Measurements from ENCODE around the gene IP6K2. TPM values are rescaled to one million over a fixed set of nuclear protein-coding genes. Genes with fewer than 3 reads are reported as not detected.

Gene IP6K2
- total and polyA plus RNA-seq, 2 of the 13 experiments (the other 11 are each of a cell fraction or from before 2014, with no cell fraction given), result 85.5 to 112 TPM

DNA sequence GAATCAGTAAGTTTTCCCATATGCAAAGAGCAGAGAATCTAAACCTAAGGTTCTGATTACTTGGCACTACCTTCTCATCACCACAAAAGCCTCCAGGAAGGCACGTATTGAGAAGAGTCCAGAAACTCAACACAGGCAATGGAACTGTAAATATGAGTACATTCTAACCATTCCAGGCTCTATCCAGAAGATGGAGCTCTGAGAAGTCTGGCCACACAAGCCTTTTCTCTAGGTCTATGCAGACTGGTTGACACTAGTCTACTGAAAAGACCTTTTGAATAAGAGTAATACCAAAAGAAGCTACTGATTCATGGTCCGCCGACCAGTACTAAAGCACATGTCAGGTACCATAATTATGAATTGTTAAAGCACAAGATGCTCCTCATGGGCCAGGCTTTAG, 19.1 kb downstream of the IP6K2 start:
- peak; percentile 56 for ATAC-seq
- POLR2A ChIA-PET, result interaction anchor here (0.7 to 2.0 kb wide), 2 partner anchors 12 to 42 kb away, joined by 3 to 7 read pairs; partner anchors contain the start of gene NCKIPSD
- in situ Hi-C loops (cut with HindIII; ENCODE audit: extremely low pct_ligation_motif_present, low pct_unique_long_range_greater_than_20kb) (no loop called here), intact Hi-C loops (cut with micrococcal nuclease; ENCODE audit: unreplicated experiment) (no loop called here)
- no peak overlapping the region for H2AFZ ChIP-seq (ENCODE audit: low read length)
- BruUV-seq (replicated peaks), result no TSS peak
- H3K9ac ChIP-seq (ENCODE audit: insufficient read depth, low read depth, low read length), result no peak overlapping the region
- FAIRE-seq, result no peak
- peaks cover 66% of the 10 kb centered on the region for H4K20me1 ChIP-seq (ENCODE audit: insufficient read depth, low read length)
- no peak overlapping the region for H3K4me3 ChIP-seq (replicated peaks in 1 of 3; ENCODE audit: insufficient read depth in 1 of 3, low read depth in 2 of 3, low read length in 3 of 3)
- H3K79me2 ChIP-seq (ENCODE audit: insufficient read depth, low read length), result peaks cover 62% of the 10 kb centered on the region
- no peak overlapping the region for H3K4me2 ChIP-seq (ENCODE audit: low read depth, low read length)
- no peak for DNase-seq (ENCODE audit: low spot score)
- H3K27me3 ChIP-seq (ENCODE audit: control insufficient read depth in 1 of 2, insufficient read depth in 2 of 2, low read length in 2 of 2), result no peaks in the 10 kb centered on the region
- TF ChIP-seq FOXA1 (IDR thresholded peaks at IDR 0.05) (no peak), FOXA1 (CRISPR knock-in tag; IDR thresholded peaks at IDR 0.05) (0 out of 2 replicates have a peak, but pooled peaks have one; percentile 7), ZNF549 (CRISPR knock-in tag; IDR thresholded peaks at IDR 0.05) (no peak), RBM22 (optimal IDR thresholded peaks at IDR 0.05; ENCODE audit: low read length) (peak; percentile 60), STAG1 (CRISPR knock-in tag; IDR thresholded peaks at IDR 0.05) (0 out of 2 replicates have a peak, but pooled peaks have one; percentile 4)
- WGBS (ENCODE audit: low lambda C conversion rate), result 94% methylated on average over 3 of the region's 3 CpGs
- peaks cover 12% of the 10 kb centered on the region for H3K4me1 ChIP-seq (ENCODE audit: insufficient read depth, low read length)
- H3K9me3 ChIP-seq (ENCODE audit: low read length), result no peaks in the 10 kb centered on the region
- peaks cover 25 to 59% of the 10 kb centered on the region in 2 experiments for H3K36me3 ChIP-seq (replicated peaks in 1 of 2; ENCODE audit: control insufficient read depth in 1 of 2, insufficient read depth in 2 of 2, low read length in 2 of 2)
- CTCF ChIA-PET (ENCODE audit: low intra/inter-chr PET ratio, low total read pairs), result no interaction called here
- no peak overlapping the region for H3K27ac ChIP-seq (ENCODE audit: extremely low read length, insufficient read depth, low read length)

DNA sequence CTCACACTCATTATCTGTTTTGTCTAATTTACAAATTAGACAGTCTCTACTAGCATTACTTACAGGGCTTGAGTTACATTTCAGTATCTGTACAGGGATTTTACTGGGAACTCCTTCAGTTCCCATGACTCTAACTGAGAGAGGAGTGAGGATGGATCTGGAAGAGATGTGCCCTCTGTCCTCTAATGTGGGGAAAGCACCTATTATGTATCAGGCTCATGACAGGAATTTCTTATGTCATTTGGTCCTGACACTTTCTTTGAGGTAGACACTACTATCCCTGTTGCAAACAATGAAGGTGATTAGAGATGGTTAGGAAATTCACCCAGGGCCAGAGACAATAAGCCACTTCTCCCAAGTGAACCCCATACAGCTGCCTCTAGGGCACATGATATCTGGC, 20.4 kb downstream of the IP6K2 start:
- no peak for TF ChIP-seq ZNF713 (CRISPR knock-in tag; IDR thresholded peaks at IDR 0.05)
- no peak for TF ChIP-seq ZNF556 (CRISPR knock-in tag; IDR thresholded peaks at IDR 0.05; ENCODE audit: borderline replicate concordance)
- no peak for TF ChIP-seq HOXA9 (CRISPR knock-in tag; IDR thresholded peaks at IDR 0.05; ENCODE audit: borderline replicate concordance)
- no peak for TF ChIP-seq U2AF2 (IDR thresholded peaks at IDR 0.05; ENCODE audit: low read depth, low read length)
- no peak for TF ChIP-seq ZNF44 (CRISPR knock-in tag; IDR thresholded peaks at IDR 0.05)
- TF ChIP-seq, protein P1, sequence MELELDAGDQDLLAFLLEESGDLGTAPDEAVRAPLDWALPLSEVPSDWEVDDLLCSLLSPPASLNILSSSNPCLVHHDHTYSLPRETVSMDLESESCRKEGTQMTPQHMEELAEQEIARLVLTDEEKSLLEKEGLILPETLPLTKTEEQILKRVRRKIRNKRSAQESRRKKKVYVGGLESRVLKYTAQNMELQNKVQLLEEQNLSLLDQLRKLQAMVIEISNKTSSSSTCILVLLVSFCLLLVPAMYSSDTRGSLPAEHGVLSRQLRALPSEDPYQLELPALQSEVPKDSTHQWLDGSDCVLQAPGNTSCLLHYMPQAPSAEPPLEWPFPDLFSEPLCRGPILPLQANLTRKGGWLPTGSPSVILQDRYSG (CRISPR knock-in tag; IDR thresholded peaks at IDR 0.05), result no peak
- TF ChIP-seq KLF11 (CRISPR knock-in tag; IDR thresholded peaks at IDR 0.05), result no peak
- no peak for TF ChIP-seq ZEB1 (IDR thresholded peaks at IDR 0.05; ENCODE audit: insufficient replicate concordance, low read depth)
- TF ChIP-seq RBM39 (IDR thresholded peaks at IDR 0.05; ENCODE audit: low read depth, low read length, poor library complexity, severe bottlenecking), result no peak
- no peak for TF ChIP-seq ZFX (CRISPR knock-in tag; IDR thresholded peaks at IDR 0.05; ENCODE audit: low read depth)
- TF ChIP-seq ZFYVE20 (CRISPR knock-in tag; IDR thresholded peaks at IDR 0.05; ENCODE audit: borderline replicate concordance, low read depth), result no peak
- TF ChIP-seq ZNF24 (IDR thresholded peaks at IDR 0.05), result no peak
- TF ChIP-seq, protein P2, sequence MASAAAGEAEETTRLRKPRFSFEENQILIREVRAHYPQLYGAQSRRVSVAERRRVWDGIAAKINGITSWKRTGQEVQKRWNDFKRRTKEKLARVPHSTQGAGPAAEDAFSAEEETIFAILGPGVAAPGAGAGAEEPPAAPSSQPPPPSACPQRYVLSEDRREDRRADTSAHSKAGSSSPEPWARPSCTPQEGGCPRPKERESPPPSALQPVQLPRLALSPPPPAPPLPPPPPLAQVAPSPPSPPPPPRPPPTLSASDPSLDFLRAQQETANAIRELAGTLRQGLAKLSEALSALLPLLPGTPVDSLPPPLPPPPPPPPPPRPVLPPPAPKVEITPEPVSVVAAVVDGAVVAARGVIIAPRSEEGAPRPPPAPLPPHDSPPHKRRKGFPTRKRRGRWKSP (CRISPR knock-in tag; IDR thresholded peaks at IDR 0.05), result no peak
- TF ChIP-seq CREM (IDR thresholded peaks at IDR 0.05), result no peak
- TF ChIP-seq CREM (CRISPR knock-in tag; IDR thresholded peaks at IDR 0.05), result no peak
- H3K27ac ChIP-seq (ENCODE audit: extremely low read length, insufficient read depth, low read length), result no peak overlapping the region
- no peak for DNase-seq (ENCODE audit: low spot score)
- H3K4me1 ChIP-seq (ENCODE audit: insufficient read depth, low read length), result peaks cover 12% of the 10 kb centered on the region
- H3K36me3 ChIP-seq (replicated peaks in 1 of 2; ENCODE audit: control insufficient read depth in 1 of 2, insufficient read depth in 2 of 2, low read length in 2 of 2), result peaks cover 30 to 63% of the 10 kb centered on the region in 2 experiments
- H3K4me2 ChIP-seq (ENCODE audit: low read depth, low read length), result no peak overlapping the region
- peaks cover 48% of the 10 kb centered on the region for H3K79me2 ChIP-seq (ENCODE audit: insufficient read depth, low read length)
- no peak overlapping the region for H3K4me3 ChIP-seq (replicated peaks in 1 of 3; ENCODE audit: insufficient read depth in 1 of 3, low read depth in 2 of 3, low read length in 3 of 3)
- ChIA-PET CTCF (ENCODE audit: low intra/inter-chr PET ratio, low total read pairs) (no interaction called here), POLR2A (interaction anchor here (0.9 to 2.0 kb wide), 2 partner anchors 43 to 151 kb away, joined by 3 to 7 read pairs; partner anchors contain the start of gene PRKAR2A)
- intact Hi-C loops (cut with micrococcal nuclease; ENCODE audit: unreplicated experiment), result no loop called here
- peaks cover 52% of the 10 kb centered on the region for H4K20me1 ChIP-seq (ENCODE audit: insufficient read depth, low read length)
- in situ Hi-C loops (cut with HindIII; ENCODE audit: extremely low pct_ligation_motif_present, low pct_unique_long_range_greater_than_20kb), result no loop called here
- peak; percentile 31; the same call in 2 of the 3 replicates for ATAC-seq
- BruUV-seq (replicated peaks), result no TSS peak
- H3K9ac ChIP-seq (ENCODE audit: insufficient read depth, low read depth, low read length), result no peak overlapping the region
- H2AFZ ChIP-seq (ENCODE audit: low read length), result no peak overlapping the region
- H3K9me3 ChIP-seq (ENCODE audit: low read length), result no peaks in the 10 kb centered on the region
- FAIRE-seq, result no peak
- no peaks in the 10 kb centered on the region for H3K27me3 ChIP-seq (ENCODE audit: control insufficient read depth in 1 of 2, insufficient read depth in 2 of 2, low read length in 2 of 2)

All from HepG2 (cell line).